HCT116 (cell line): ENCODE data around the gene CYB5B. TPM values are rescaled to one million over a fixed set of nuclear protein-coding genes. Genes with fewer than 3 reads are reported as not detected.

ENCODE experiments used
- ATAC-seq: fragments of 200-7000 bp; cut with Tn5 transposase; 2 replicates; pipeline ENCODE4 v1.9.1; 2020; ENCODE audit warnings: mild to moderate bottlenecking, moderate library complexity
- BruUV-seq: library from RNA; stranded (reverse); fragments of 400-500 nt; replicated peaks from 2 replicates; lab custom pipeline; 2021; lab: Mats Ljungman, UMichigan
- CTCF ChIA-PET: fragments of 300-600 bp; sonication (Branson Sonifier 250); formaldehyde crosslinking; loops from one replicate; lab custom pipeline; 2021; ENCODE audit warnings: antibody characterized with exemption; lab: Charles Lee
- POLR2A ChIA-PET: fragments of 300-600, 350-600 bp; sonication (Branson Sonifier 250); formaldehyde crosslinking; loops from one replicate; lab custom pipeline; 2021; ENCODE audit warnings: antibody characterized with exemption; lab: Charles Lee
- RAD21 ChIA-PET, 2 experiments: fragments of 300-600 bp; sonication (Branson Sonifier 250); formaldehyde crosslinking; loops; one replicate each; lab custom pipeline; 2023; ENCODE audit warnings: low total read pairs in 2 of 2; ENCODE audit not compliant: uncharacterized antibody in 2 of 2, unreplicated experiment in 2 of 2, low non-redundant PET in 1 of 2; lab: Charles Lee
- DNase-seq: peaks from one replicate; pipeline ENCODE4 v3.0.0-alpha.2; 2010; ENCODE audit warnings: low read depth, low spot score
- H2AFZ ChIP-seq: fragments of 200-600 bp; shearing (Covaris generic), sonication (generic); 2 replicates; pipeline ENCODE4 v1.6.1; 2017; ENCODE audit warnings: low read depth, mixed run types, mixed read lengths, antibody characterized with exemption, low read length; ENCODE audit not compliant: poor library complexity, severe bottlenecking
- H3K27ac ChIP-seq: 2 replicates; pipeline ENCODE4 v1.5.1; 2012; ENCODE audit warnings: low read depth, low read length
- H3K27me3 ChIP-seq: fragments of 200-600 bp; sonication (generic); 2 replicates; pipeline ENCODE4 v1.6.1; 2016; ENCODE audit warnings: mixed run types, low read length, mixed read lengths; ENCODE audit not compliant: insufficient read depth
- H3K36me3 ChIP-seq, 2 experiments: fragments of 200-500 bp in 1 of 2; fragments of 200-600 bp in 1 of 2; sonication (Bioruptor generic) in 1 of 2; sonication (generic) in 1 of 2; 2 replicates each; pipeline versions ENCODE4 v1.5.1 to v1.6.1; 2014 to 2016; ENCODE audit warnings: low read length in 2 of 2, inconsistent platforms in 1 of 2, mixed read lengths in 1 of 2, mixed run types in 1 of 2; ENCODE audit not compliant: insufficient read depth in 2 of 2, control insufficient read depth in 1 of 2
- H3K4me1 ChIP-seq, 2 experiments: fragments of 200-600 bp in 1 of 2; sonication (generic) in 1 of 2; 2 replicates each; pipeline versions ENCODE4 v1.5.1 to v1.6.1; 2012 to 2017; ENCODE audit warnings: low read length in 2 of 2, inconsistent platforms in 1 of 2, mild to moderate bottlenecking in 1 of 2, mixed read lengths in 1 of 2, mixed run types in 1 of 2, moderate library complexity in 1 of 2; ENCODE audit not compliant: insufficient read depth in 2 of 2, control insufficient read depth in 1 of 2
- H3K4me2 ChIP-seq: fragments of 200-600 bp; sonication (generic); 2 replicates; pipeline ENCODE4 v1.6.1; 2017; ENCODE audit warnings: mixed run types, low read length, mixed read lengths
- H3K4me3 ChIP-seq, 2 experiments: fragments of 200-600 bp in 1 of 2; sonication (generic) in 1 of 2; replicated peaks in 1 of 2; 2 replicates each; pipeline ENCODE4 v1.5.1; 2011 to 2016; ENCODE audit warnings: low read length in 2 of 2, control low read depth in 1 of 2, low read depth in 1 of 2, mild to moderate bottlenecking in 1 of 2, mixed read lengths in 1 of 2, mixed run types in 1 of 2
- H3K79me2 ChIP-seq: fragments of 200-600 bp; sonication (generic); 2 replicates; pipeline ENCODE4 v1.6.1; 2017; ENCODE audit warnings: mild to moderate bottlenecking, mixed run types, low read length, moderate library complexity, mixed read lengths; ENCODE audit not compliant: insufficient read depth
- H3K9ac ChIP-seq: fragments of 200-600 bp; sonication (generic); 2 replicates; pipeline ENCODE4 v1.6.1; 2016; ENCODE audit warnings: low read length, mixed read lengths
- H3K9me2 ChIP-seq: fragments of 200-600 bp; sonication (generic), shearing (Covaris generic); 2 replicates; pipeline ENCODE4 v1.6.1; 2017; ENCODE audit warnings: mixed run types, mild to moderate bottlenecking, moderate library complexity; ENCODE audit not compliant: insufficient read depth
- H3K9me3 ChIP-seq, 2 experiments: fragments of 200-500 bp in 1 of 2; fragments of 200-600 bp in 1 of 2; sonication (Bioruptor generic) in 1 of 2; sonication (generic) in 1 of 2; 2 replicates each; pipeline ENCODE4 v1.6.1; 2014 to 2017; ENCODE audit warnings: low read length in 2 of 2, mixed read lengths in 2 of 2, inconsistent platforms in 1 of 2, low read depth in 1 of 2, mild to moderate bottlenecking in 1 of 2, mixed run types in 1 of 2, moderate library complexity in 1 of 2; ENCODE audit not compliant: control insufficient read depth in 1 of 2, insufficient read depth in 1 of 2
- H4K20me1 ChIP-seq: fragments of 200-600 bp; sonication (generic), shearing (Covaris generic); 2 replicates; pipeline ENCODE4 v1.6.1; 2017; ENCODE audit warnings: mixed run types, mild to moderate bottlenecking, moderate library complexity; ENCODE audit not compliant: insufficient read depth
- ATF3 ChIP-seq: IDR thresholded peaks from 2 replicates; pipeline ENCODE4 v1.6.1; 2012
- CBX3 ChIP-seq: IDR thresholded peaks from 2 replicates; pipeline ENCODE4 v1.6.1; 2012; ENCODE audit warnings: low read depth
- CEBPB ChIP-seq: IDR thresholded peaks from 2 replicates; pipeline ENCODE4 v1.6.1; 2012; ENCODE audit warnings: low read depth
- ELF1 ChIP-seq: IDR thresholded peaks from 2 replicates; pipeline ENCODE4 v1.6.1; 2012; ENCODE audit warnings: low read depth, borderline replicate concordance
- EZH2 ChIP-seq: fragments of 200-600 bp; sonication (generic); IDR thresholded peaks from 2 replicates; pipeline ENCODE4 v1.6.1; 2017; ENCODE audit warnings: antibody characterized with exemption, mixed run types
- EZH2phosphoT487 ChIP-seq: fragments of 200-600 bp; IDR thresholded peaks from 2 replicates; pipeline ENCODE4 v1.6.1; 2018; ENCODE audit warnings: antibody characterized with exemption, borderline replicate concordance
- FOSL1 ChIP-seq: IDR thresholded peaks from 2 replicates; pipeline ENCODE4 v1.6.1; 2012; ENCODE audit warnings: low read depth
- MAX ChIP-seq: IDR thresholded peaks from 2 replicates; pipeline ENCODE4 v1.6.1; 2012
- POLR2A ChIP-seq: IDR thresholded peaks from 2 replicates; pipeline ENCODE4 v1.7.0; 2011; ENCODE audit warnings: borderline replicate concordance; ENCODE audit not compliant: insufficient read depth, insufficient read length; ENCODE audit errors: extremely low read depth
- RAD21 ChIP-seq: IDR thresholded peaks from 2 replicates; pipeline ENCODE4 v1.6.1; 2012; ENCODE audit warnings: low read depth, mild to moderate bottlenecking
- SP1 ChIP-seq: IDR thresholded peaks from 2 replicates; pipeline ENCODE4 v1.6.1; 2012; ENCODE audit warnings: low read depth
- SRF ChIP-seq: IDR thresholded peaks from 2 replicates; pipeline ENCODE4 v1.6.1; 2012; ENCODE audit warnings: low read depth
- TCF7L2 ChIP-seq: IDR thresholded peaks from 2 replicates; pipeline ENCODE4 v1.7.0; 2011; ENCODE audit warnings: borderline replicate concordance, inconsistent platforms; ENCODE audit not compliant: insufficient read depth, insufficient read length; ENCODE audit errors: extremely low read depth
- YY1 ChIP-seq: IDR thresholded peaks from 2 replicates; pipeline ENCODE4 v1.6.1; 2011; ENCODE audit warnings: low read length, low read depth, moderate library complexity, mild to moderate bottlenecking; ENCODE audit not compliant: insufficient replicate concordance; ENCODE audit errors: extremely low read depth
- ZFX ChIP-seq: fragments of 450-650 bp; IDR thresholded peaks from 2 replicates; pipeline ENCODE4 v1.6.1; 2017
- ZNF274 ChIP-seq: fragments of 200-500 bp; sonication (Bioruptor generic); IDR thresholded peaks from 2 replicates; pipeline ENCODE4 v1.6.1; 2014; ENCODE audit warnings: mild to moderate bottlenecking, low read depth, low read length, inconsistent platforms
- intact Hi-C: fragments of 100-400 bp; cut with micrococcal nuclease; formaldehyde crosslinking; loops from 2 replicates; pipeline ENCODE4 v1.10.0; 2022
- total RNA-seq: library from RNA; stranded (reverse); gene quantifications from one replicate; pipeline ENCODE4 v1.2.1, GENCODE V29; 2021; ENCODE audit not compliant: unreplicated experiment

Gene CYB5B
- total RNA-seq, 1 experiment from 2014 or later, result 689 TPM

GRCh38 chr16:69497876-69498596, 73.6 kb downstream of the CYB5B start:
- BruUV-seq, result no TSS peak
- ATAC-seq (no peak), DNase-seq (no peak)
- Histone ChIP-seq H3K4me1 (peaks cover 0 to 14% of the 10 kb centered on the region in 2 experiments; a peak in 2 of 4 replicates), H3K27me3 (no peaks in the 10 kb centered on the region), H2AFZ (no peak overlapping the region), H3K36me3 (no peaks in the 10 kb centered on the region), H4K20me1 (no peaks in the 10 kb centered on the region), H3K27ac (no peak overlapping the region), H3K79me2 (no peaks in the 10 kb centered on the region), H3K4me3 (no peak overlapping the region), H3K9me2 (no peaks in the 10 kb centered on the region), H3K9me3 (no peaks in the 10 kb centered on the region), H3K4me2 (no peak overlapping the region), H3K9ac (no peak overlapping the region)
- intact Hi-C loops, result no loop called here
- ChIA-PET CTCF (no interaction called here), POLR2A (no interaction called here), RAD21 (no interaction called here)
- TF ChIP-seq ELF1, result no peak
- no peak for TF ChIP-seq CBX3
- no peak for TF ChIP-seq MAX
- TF ChIP-seq POLR2A, result no peak
- TF ChIP-seq FOSL1, result no peak
- no peak for TF ChIP-seq ATF3
- TF ChIP-seq ZNF274, result no peak
- no peak for TF ChIP-seq SRF
- no peak for TF ChIP-seq CEBPB
- no peak for TF ChIP-seq SP1
- no peak for TF ChIP-seq RAD21
- TF ChIP-seq EZH2phosphoT487, result no peak
- no peak for TF ChIP-seq EZH2
- no peak for TF ChIP-seq ZFX
- TF ChIP-seq TCF7L2, result no peak
- TF ChIP-seq YY1, result no peak
